SK-N-SH (cell line): ENCODE results near the gene GLRA3. TPM values are rescaled to one million over a fixed set of nuclear protein-coding genes. Genes with fewer than 3 reads are reported as not detected.
"Not testable (repeated sequence)": the region's sequence is repeated elsewhere in the genome, so short reads cannot be mapped to it uniquely, and the experiment has no call there.

Experiments
- CTCF ChIA-PET: fragments of 300-600, 350-600 bp; formaldehyde crosslinking; extraction: SDS; loops from one replicate; lab custom pipeline; 2021; lab: Yijun Ruan, JAX
- POLR2A ChIA-PET: fragments of 350-600 bp; sonication (Branson Sonifier 250); formaldehyde crosslinking; extraction: SDS; loops from one replicate; lab custom pipeline; 2020; ENCODE audit warnings: antibody characterized with exemption, inconsistent platforms; lab: Yijun Ruan, JAX
- DNase-seq: peaks from one replicate; pipeline ENCODE4 v3.0.0; 2012
- H2AFZ ChIP-seq: fragments of 200-600 bp; sonication (generic); 2 replicates; pipeline ENCODE4 v1.8.1; 2016; ENCODE audit warnings: antibody characterized with exemption, mild to moderate bottlenecking, low read depth
- H3F3A ChIP-seq: fragments of 200-600 bp; sonication (generic); replicated peaks from 2 replicates; pipeline ENCODE3; 2016; ENCODE audit warnings: antibody characterized with exemption, mild to moderate bottlenecking; ENCODE audit not compliant: insufficient read depth
- H3K27ac ChIP-seq, 2 experiments: fragments of 200-500 bp in 1 of 2; fragments of 200-600 bp in 1 of 2; sonication (Bioruptor generic) in 1 of 2; sonication (generic), shearing (Covaris generic) in 1 of 2; 2 replicates each; pipeline versions ENCODE4 v1.5.1 to v1.6.1; 2014 to 2016; ENCODE audit warnings: low read depth in 2 of 2, inconsistent platforms in 1 of 2, low read length in 1 of 2, mild to moderate bottlenecking in 1 of 2, mixed read lengths in 1 of 2
- H3K27me3 ChIP-seq: fragments of 200-600 bp; sonication (generic), shearing (Covaris generic); 2 replicates; pipeline ENCODE4 v1.6.1; 2016; ENCODE audit warnings: mixed run types; ENCODE audit not compliant: insufficient read depth
- H3K36me3 ChIP-seq, 2 experiments: fragments of 200-500 bp in 1 of 2; fragments of 200-600 bp in 1 of 2; sonication (Bioruptor generic) in 1 of 2; sonication (generic) in 1 of 2; replicated peaks in 1 of 2; 2 replicates each; pipeline versions ENCODE3 to v1.5.1; 2014 to 2016; ENCODE audit warnings: low read length in 1 of 2, mild to moderate bottlenecking in 1 of 2; ENCODE audit not compliant: insufficient read depth in 2 of 2, control insufficient read depth in 1 of 2
- H3K4me1 ChIP-seq, 2 experiments: fragments of 200-500 bp in 1 of 2; fragments of 200-600 bp in 1 of 2; sonication (Bioruptor generic) in 1 of 2; sonication (generic), shearing (Covaris generic) in 1 of 2; 2 replicates each; pipeline versions ENCODE4 v1.5.1 to v1.6.1; 2014 to 2016; ENCODE audit warnings: low read depth in 1 of 2, low read length in 1 of 2, mixed run types in 1 of 2; ENCODE audit not compliant: insufficient read depth in 2 of 2, control insufficient read depth in 1 of 2
- H3K4me2 ChIP-seq: fragments of 200-600 bp; sonication (generic), shearing (Covaris generic); 2 replicates; pipeline ENCODE4 v1.6.1; 2017; ENCODE audit warnings: mixed run types
- H3K4me3 ChIP-seq, 2 experiments: fragments of 200-500 bp in 1 of 2; fragments of 200-600 bp in 1 of 2; sonication (Bioruptor generic) in 1 of 2; sonication (generic), shearing (Covaris generic) in 1 of 2; 2 replicates each; pipeline versions ENCODE4 v1.5.1 to v1.8.1; 2014 to 2016; ENCODE audit warnings: low read depth in 2 of 2, inconsistent platforms in 1 of 2, low read length in 1 of 2, mild to moderate bottlenecking in 1 of 2, mixed read lengths in 1 of 2, moderate library complexity in 1 of 2
- H3K79me2 ChIP-seq: fragments of 200-600 bp; sonication (generic); 2 replicates; pipeline ENCODE4 v1.8.1; 2017; ENCODE audit warnings: mild to moderate bottlenecking; ENCODE audit not compliant: insufficient read depth
- H3K9ac ChIP-seq: fragments of 200-600 bp; sonication (generic); 2 replicates; pipeline ENCODE4 v1.6.1; 2017; ENCODE audit warnings: mixed run types
- H3K9me2 ChIP-seq: fragments of 200-600 bp; sonication (generic); 2 replicates; pipeline ENCODE4 v1.6.1; 2017; ENCODE audit warnings: mixed run types
- H3K9me3 ChIP-seq: fragments of 200-600 bp; sonication (generic); 2 replicates; pipeline ENCODE4 v1.6.1; 2017; ENCODE audit warnings: mixed run types, mild to moderate bottlenecking, moderate library complexity
- H4K20me1 ChIP-seq: fragments of 200-600 bp; sonication (generic); 2 replicates; pipeline ENCODE4 v1.6.1; 2017; ENCODE audit warnings: mild to moderate bottlenecking, mixed run types; ENCODE audit not compliant: insufficient read depth
- EP300 ChIP-seq, 2 experiments: IDR thresholded peaks; 2 replicates each; pipeline versions ENCODE4 v1.4.0 to v1.6.1; 2012; ENCODE audit warnings: borderline replicate concordance in 1 of 2, low read depth in 1 of 2, low read length in 1 of 2
- FOSL2 ChIP-seq: IDR thresholded peaks from 2 replicates; pipeline ENCODE4 v1.4.0; 2012; ENCODE audit warnings: low read depth, mild to moderate bottlenecking, moderate library complexity, borderline replicate concordance
- FOXJ3 ChIP-seq: sonication (generic); formaldehyde crosslinking; IDR thresholded peaks from 2 replicates; pipeline ENCODE4 v1.5.1; 2020; ENCODE audit warnings: mild to moderate bottlenecking, missing genetic modification reagents
- FOXM1 ChIP-seq: IDR thresholded peaks from 2 replicates; pipeline ENCODE4 v1.4.0; 2012; ENCODE audit warnings: low read depth, mild to moderate bottlenecking
- GABPA ChIP-seq: IDR thresholded peaks from 2 replicates; pipeline ENCODE4 v1.4.0; 2012; ENCODE audit warnings: low read depth, mild to moderate bottlenecking
- GATA2 ChIP-seq: sonication (generic); formaldehyde crosslinking; IDR thresholded peaks from 2 replicates; pipeline ENCODE4 v1.5.0; 2020; ENCODE audit warnings: mild to moderate bottlenecking, missing genetic modification reagents
- MEF2A ChIP-seq: IDR thresholded peaks from 2 replicates; pipeline ENCODE4 v1.4.0; 2012; ENCODE audit warnings: low read depth, borderline replicate concordance
- MXI1 ChIP-seq: IDR thresholded peaks from 2 replicates; pipeline ENCODE4 v1.6.1; 2012; ENCODE audit warnings: mild to moderate bottlenecking, low read depth, low read length, improper control_type of control experiment
- NRF1 ChIP-seq: IDR thresholded peaks from 2 replicates; pipeline ENCODE4 v1.6.1; 2012; ENCODE audit warnings: low read depth, mild to moderate bottlenecking, low read length
- POLR2AphosphoS5 ChIP-seq: IDR thresholded peaks from 2 replicates; pipeline ENCODE4 v1.6.1; 2012; ENCODE audit warnings: low read depth, low read length
- RAD21 ChIP-seq: IDR thresholded peaks from 2 replicates; pipeline ENCODE4 v1.6.1; 2012; ENCODE audit warnings: mild to moderate bottlenecking, low read length
- REST ChIP-seq: IDR thresholded peaks from 2 replicates; pipeline ENCODE4 v1.6.1; 2012; ENCODE audit warnings: mild to moderate bottlenecking, low read depth, low read length, moderate library complexity
- RFX5 ChIP-seq: IDR thresholded peaks from 2 replicates; pipeline ENCODE4 v1.6.1; 2012; ENCODE audit warnings: mild to moderate bottlenecking, improper control_type of control experiment, low read length
- RXRA ChIP-seq: IDR thresholded peaks from 2 replicates; pipeline ENCODE4 v1.4.0; 2012; ENCODE audit warnings: low read depth, mild to moderate bottlenecking, borderline replicate concordance
- SMC3 ChIP-seq: IDR thresholded peaks from 2 replicates; pipeline ENCODE4 v1.6.1; 2012; ENCODE audit warnings: low read depth, low read length, improper control_type of control experiment
- TAF1 ChIP-seq: IDR thresholded peaks from 2 replicates; pipeline ENCODE4 v1.6.1; 2012; ENCODE audit warnings: low read depth, mild to moderate bottlenecking, low read length, moderate library complexity, borderline replicate concordance
- TEAD4 ChIP-seq: IDR thresholded peaks from 2 replicates; pipeline ENCODE4 v1.4.0; 2012; ENCODE audit warnings: mild to moderate bottlenecking, borderline replicate concordance; ENCODE audit not compliant: insufficient read depth
- WGBS: methylation state at CpG from one replicate; pipeline ENCODE4 v1.1.6; 2017; ENCODE audit warnings: low lambda C conversion rate; 5-methylcytosine and 5-hydroxymethylcytosine counted together
- polyA plus RNA-seq, 3 experiments: library from polyadenylated mRNA; depleted of rRNA; stranded (reverse); fragments of >200 nt; gene quantifications; 2 replicates each; pipeline ENCODE4 v1.2.3, GENCODE V29; 2012
- TF ChIP-seq, protein P1 (sequence below): IDR thresholded peaks from 2 replicates; pipeline ENCODE4; 2012
- TF ChIP-seq, protein P2 (sequence below): IDR thresholded peaks from 2 replicates; pipeline ENCODE4 v1.4.0; 2012; ENCODE audit warnings: low read depth, borderline replicate concordance

Gene GLRA3
- polyA plus RNA-seq, 1 of the 3 experiments (the other 2 are of a cell fraction): not detected

DNA sequence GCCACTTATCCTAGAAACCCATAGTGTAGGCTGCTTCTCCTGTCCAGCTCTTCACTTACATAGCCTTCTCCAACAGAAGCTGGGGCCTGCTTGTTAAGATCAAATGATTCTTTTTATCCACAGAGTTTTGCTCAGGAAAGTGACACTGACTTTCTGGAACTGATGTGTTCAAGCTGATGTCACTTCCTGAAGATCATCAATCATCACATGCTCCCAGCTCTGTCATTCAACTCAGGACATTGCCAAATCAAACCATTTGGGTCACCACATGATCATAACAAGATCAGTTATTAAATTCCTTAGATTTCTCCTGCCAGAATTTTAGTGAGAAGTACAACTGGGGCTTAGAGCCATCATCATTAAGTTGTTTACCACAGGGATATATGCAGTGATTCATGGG lies 39.4 kb downstream of the GLRA3 start:
- no peaks in the 10 kb centered on the region for H3F3A ChIP-seq
- CTCF ChIA-PET: interaction anchor here (1.1 to 1.5 kb wide), 2 partner anchors 26 to 86 kb away, joined by 3 to 6 read pairs; no protein-coding TSS in a partner anchor
- no peak overlapping the region for H3K4me3 ChIP-seq
- no peak overlapping the region for H2AFZ ChIP-seq
- POLR2A ChIA-PET: no interaction called here
- H3K9me2 ChIP-seq: no peaks in the 10 kb centered on the region
- H3K27me3 ChIP-seq: no peaks in the 10 kb centered on the region
- no peak for TF ChIP-seq SMC3
- TF ChIP-seq RXRA: no peak
- no peak for TF ChIP-seq FOXM1
- no peak for TF ChIP-seq NRF1
- TF ChIP-seq FOXJ3 (CRISPR knock-in tag): no peak
- no peak for TF ChIP-seq GABPA
- no peak for TF ChIP-seq REST
- TF ChIP-seq EP300 (IDR thresholded peaks at IDR 0.05; ENCODE audit: borderline replicate concordance in 1 of 2, low read depth in 1 of 2, low read length in 1 of 2): no peak
- no peak for TF ChIP-seq RAD21
- TF ChIP-seq RFX5: no peak
- TF ChIP-seq FOSL2: no peak
- TF ChIP-seq MXI1: no peak
- no peak for TF ChIP-seq TAF1
- TF ChIP-seq, protein P1, sequence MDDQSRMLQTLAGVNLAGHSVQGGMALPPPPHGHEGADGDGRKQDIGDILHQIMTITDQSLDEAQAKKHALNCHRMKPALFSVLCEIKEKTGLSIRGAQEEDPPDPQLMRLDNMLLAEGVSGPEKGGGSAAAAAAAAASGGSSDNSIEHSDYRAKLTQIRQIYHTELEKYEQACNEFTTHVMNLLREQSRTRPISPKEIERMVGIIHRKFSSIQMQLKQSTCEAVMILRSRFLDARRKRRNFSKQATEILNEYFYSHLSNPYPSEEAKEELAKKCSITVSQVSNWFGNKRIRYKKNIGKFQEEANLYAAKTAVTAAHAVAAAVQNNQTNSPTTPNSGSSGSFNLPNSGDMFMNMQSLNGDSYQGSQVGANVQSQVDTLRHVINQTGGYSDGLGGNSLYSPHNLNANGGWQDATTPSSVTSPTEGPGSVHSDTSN: no peak
- no peak for TF ChIP-seq MEF2A
- no peak for TF ChIP-seq GATA2
- TF ChIP-seq TEAD4: no peak
- TF ChIP-seq, protein P2, sequence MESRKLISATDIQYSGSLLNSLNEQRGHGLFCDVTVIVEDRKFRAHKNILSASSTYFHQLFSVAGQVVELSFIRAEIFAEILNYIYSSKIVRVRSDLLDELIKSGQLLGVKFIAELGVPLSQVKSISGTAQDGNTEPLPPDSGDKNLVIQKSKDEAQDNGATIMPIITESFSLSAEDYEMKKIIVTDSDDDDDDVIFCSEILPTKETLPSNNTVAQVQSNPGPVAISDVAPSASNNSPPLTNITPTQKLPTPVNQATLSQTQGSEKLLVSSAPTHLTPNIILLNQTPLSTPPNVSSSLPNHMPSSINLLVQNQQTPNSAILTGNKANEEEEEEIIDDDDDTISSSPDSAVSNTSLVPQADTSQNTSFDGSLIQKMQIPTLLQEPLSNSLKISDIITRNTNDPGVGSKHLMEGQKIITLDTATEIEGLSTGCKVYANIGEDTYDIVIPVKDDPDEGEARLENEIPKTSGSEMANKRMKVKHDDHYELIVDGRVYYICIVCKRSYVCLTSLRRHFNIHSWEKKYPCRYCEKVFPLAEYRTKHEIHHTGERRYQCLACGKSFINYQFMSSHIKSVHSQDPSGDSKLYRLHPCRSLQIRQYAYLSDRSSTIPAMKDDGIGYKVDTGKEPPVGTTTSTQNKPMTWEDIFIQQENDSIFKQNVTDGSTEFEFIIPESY: no peak
- TF ChIP-seq POLR2AphosphoS5: no peak
- TF ChIP-seq, all 33 proteins: peak for 0
- no peak overlapping the region for H3K4me2 ChIP-seq
- H3K36me3 ChIP-seq: no peaks in the 10 kb centered on the region
- no peaks in the 10 kb centered on the region for H3K9me3 ChIP-seq
- H4K20me1 ChIP-seq: no peaks in the 10 kb centered on the region
- H3K4me1 ChIP-seq: no peaks in the 10 kb centered on the region
- no peak for DNase-seq
- no peak overlapping the region for H3K27ac ChIP-seq
- no peak overlapping the region for H3K9ac ChIP-seq
- H3K79me2 ChIP-seq: no peaks in the 10 kb centered on the region

DNA sequence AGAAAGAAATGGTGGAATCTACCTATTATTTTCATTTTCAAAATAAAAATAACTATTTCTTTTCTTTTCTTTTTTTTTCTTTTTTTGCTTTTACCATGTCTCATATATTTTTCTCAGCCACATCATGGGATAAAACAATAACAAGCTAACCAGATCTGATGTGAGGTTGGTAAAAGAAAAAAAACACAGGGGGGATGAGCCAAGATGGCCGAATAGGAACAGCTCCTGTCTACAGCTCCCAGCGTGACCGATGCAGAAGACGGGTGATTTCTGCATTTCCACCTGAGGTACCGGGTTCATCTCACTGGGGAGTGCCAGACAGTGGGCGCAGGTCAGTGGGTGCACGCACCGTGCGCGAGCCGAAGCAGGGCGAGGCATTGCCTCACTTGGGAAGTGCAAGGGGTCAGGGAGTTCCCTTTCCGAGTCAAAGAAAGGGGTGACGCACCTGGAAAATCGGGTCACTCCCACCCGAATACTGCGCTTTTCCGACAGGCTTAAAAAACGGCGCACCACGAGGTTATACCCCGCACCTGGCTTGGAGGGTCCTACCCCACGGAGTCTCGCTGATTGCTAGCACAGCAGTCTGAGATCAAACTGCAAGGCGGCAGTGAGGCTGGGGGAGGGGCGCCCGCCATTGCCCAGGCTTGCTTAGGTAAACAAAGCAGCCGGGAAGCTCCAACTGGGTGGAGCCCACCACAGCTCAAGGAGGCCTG lies 50.6 kb downstream of the GLRA3 start:
- H3K4me3 ChIP-seq, H3F3A ChIP-seq, H3K27me3 ChIP-seq, DNase-seq, H3K9ac ChIP-seq, H3K9me3 ChIP-seq, POLR2A ChIA-PET, H4K20me1 ChIP-seq, H3K9me2 ChIP-seq, H3K36me3 ChIP-seq, H3K79me2 ChIP-seq, H3K4me1 ChIP-seq, H2AFZ ChIP-seq, CTCF ChIA-PET, H3K27ac ChIP-seq, H3K4me2 ChIP-seq: not testable (repeated sequence)
- WGBS: 61% methylated on average over 14 of the region's 28 CpGs
